GM18870 (cell line): ENCODE results near the gene RNASEH1.
A peak's percentile ranks its signal among the peaks of the same experiment; 100 is the strongest.
"Not testable (repeated sequence)": the region's sequence is repeated elsewhere in the genome, so short reads cannot be mapped to it uniquely, and the experiment has no call there.

Experiments used
- ATAC-seq: cut with Tn5 transposase; IDR thresholded peaks from one replicate; pipeline ENCODE4 v1.9.1; 2021; ENCODE audit warnings: moderate library complexity; ENCODE audit not compliant: unreplicated experiment

Gene RNASEH1

DNA sequence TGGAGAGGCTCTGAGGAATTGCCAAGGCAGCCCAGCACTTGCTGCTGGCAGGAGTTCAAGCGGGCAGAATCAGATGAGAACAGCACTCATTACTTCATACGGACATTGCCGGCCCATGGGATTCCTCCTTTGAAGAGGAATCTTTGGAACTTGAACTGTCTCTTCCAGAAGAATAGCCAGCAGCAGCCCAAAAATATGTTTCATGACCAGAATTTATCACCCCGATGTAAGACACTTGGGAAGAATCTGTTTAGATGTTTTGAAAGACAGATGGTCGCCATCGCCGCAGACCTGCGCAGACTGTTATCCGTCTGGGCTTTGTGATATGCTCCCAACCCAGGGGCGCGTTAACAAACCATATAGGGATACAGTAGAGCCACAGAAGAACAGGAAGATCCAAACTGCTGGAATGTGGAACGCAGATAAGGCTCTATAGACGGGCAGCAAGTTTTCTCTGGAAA is 35.1 kb downstream of the RNASEH1 start:
- no peak for ATAC-seq

DNA sequence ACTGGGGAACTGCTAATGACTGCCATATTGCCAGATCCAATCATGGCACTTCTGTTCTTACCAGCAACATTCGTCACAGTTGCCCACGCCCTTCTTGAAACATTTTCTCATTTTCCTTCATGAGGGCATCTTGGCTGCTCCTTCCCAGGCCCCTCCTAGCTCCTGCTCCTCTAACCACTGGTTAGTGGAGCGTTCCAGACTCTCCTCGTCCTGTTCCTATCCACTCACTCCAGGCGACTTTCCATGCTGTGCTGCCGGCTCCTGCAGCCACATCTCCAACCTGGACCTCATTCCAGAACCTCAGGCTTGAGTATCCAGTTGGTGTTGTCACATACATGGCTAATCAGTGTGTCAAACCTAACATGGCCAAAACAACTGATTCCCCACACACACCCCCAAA is 37.5 kb downstream of the RNASEH1 start:
- no peak for ATAC-seq

DNA sequence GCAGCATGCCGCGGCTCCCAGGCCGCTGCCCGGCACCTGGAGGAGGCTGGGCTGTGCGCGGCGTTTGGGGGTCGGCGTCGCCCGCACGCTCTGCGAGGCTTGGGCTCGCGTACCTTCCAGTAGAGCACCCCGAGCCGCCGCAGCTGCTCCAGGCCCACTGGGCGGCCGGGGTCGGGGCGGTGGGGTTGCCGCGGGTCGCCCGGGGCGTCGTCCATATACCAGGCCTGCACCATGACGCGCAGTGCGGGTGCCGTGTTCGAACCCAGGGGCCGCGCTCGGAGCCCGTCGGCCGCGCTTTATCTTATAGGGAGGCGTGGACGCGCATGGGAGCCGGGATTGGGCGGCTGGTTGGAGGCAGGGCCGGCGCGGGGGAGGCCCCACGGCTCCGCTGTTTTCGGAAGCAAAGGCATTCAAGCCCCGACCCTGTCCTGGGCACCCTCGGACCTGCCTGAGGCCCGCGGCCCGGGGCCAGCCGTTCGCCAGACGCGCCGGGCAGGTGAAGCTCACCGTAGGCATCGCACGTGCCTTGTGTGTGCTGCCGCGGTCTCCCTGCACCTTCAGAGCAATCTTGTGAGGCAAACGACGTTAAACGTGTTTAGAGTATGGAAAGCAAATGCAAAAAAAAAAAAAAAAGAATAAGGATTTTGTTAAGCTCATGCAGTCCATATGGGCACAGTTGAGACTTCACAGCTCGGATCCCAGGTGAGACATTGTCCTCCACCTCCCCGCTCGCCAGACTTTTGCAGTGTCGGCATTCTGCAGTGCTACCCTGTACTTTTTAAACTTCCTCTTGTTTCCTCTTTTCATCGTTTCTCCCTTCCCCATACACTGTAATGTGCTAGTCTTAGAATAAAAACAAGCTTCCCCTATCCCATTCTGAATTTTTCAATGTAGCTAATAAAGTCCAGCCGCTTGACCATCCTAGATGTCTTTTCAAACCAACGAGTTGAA is 38.6 kb downstream of the RNASEH1 start, which contains the start of gene ADI1:
Gene ADI1 (minus strand): TSS at position 277 of the 951 bp plus-strand sequence. CDS start 44 bp downstream, at position 233.
- ATAC-seq: peak; percentile 70

DNA sequence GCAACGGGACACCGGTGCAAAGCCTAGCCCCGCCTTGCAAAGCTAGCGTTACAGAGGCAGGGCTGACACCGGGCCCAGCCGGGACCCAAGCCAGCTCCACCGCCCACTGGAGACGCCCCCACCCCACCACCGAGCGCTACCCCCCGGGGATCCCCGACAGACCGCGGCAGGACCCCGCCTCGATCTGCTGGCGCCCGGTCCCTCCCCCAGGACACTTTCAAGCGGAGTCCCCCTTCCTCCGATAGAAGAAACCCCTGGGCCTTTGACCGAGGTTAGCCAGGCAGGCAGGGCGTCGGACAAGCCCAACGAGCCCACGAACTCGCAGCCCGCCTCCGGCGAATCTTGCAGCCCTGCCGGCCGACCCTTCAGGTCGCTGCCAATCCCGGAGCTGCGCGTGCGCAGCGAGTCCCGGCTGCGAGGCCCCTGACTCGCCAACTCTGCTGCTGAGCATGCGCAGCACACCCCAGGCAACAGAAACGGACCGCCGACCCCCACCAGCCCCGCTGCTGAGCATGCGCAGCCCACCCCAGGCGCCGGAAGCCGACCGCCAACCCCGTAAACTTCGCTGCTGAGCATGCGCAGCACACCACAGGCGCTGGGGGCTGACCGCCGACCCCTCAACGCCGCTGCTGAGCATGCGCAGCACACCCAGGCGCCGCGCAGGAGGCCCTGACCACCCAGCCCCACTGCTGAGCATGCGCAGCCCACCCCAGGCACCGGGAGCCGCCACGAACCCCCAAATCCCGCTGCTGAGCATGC is 39.5 kb downstream of the RNASEH1 start:
- ATAC-seq: peak; percentile 68

DNA sequence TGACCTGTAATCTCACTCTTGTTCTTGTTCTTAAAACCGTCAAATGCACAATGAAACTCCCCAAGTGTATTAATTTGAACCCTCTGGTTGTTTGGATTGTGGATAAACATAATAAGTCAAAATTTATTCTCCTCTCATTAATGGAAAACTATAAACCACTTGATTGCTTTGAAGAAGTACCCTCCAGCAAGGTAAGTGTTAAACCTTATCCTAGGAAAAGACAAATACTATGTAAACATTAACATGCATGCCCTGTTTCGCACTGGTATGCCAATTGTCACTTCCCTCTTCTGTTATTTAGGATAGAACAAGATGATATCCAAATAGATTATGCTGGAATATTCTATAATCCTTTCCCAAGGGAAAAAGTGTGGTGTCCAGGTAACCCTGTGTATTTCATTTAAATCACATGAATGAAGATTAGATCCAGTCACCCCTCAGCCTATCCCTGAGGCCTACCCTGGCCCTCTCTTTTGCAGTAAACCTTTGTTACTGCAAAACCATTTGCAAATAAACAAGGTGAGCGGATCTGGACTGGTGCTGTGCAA is 40.1 kb downstream of the RNASEH1 start:
- peak; percentile 4 for ATAC-seq

DNA sequence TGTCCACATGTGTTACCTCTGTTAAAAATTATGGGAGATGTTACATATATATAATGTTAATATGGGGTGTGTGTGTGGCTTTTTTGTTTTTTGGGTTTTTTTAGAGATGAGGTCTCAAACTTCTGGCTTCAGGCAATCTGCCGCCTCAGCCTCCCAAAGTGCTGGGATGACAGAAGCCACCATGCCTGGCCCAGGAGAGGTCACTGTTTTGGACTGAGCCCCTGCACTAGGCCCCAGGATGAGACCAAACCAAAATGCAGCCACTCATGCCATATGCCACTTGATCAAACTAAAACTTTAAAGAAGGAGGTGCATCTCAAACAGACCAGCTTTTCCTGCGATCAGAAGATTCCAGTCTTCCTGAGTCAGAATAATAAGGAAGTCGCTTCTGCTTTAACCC is 41.3 kb downstream of the RNASEH1 start:
- no peak for ATAC-seq

DNA sequence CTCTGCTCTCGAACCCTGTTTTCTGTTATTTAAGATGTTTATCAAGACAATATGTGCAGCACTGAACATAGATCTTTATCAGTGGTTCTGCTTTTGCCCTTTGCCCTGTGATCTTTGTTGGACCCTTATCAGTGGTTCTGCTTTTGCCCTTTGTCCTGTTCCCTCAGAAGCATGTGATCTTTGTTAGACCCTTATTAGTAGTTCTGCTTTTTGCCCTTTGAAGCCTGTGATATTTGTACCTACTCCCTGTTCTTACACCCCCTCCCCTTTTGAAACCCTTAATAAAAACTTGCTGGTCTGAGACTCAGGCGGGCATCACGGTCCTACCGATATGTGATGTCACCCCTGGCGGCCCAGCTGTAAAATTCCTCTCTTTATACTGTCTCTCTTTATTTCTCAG is 42.7 kb downstream of the RNASEH1 start:
- not testable (repeated sequence) for ATAC-seq

DNA sequence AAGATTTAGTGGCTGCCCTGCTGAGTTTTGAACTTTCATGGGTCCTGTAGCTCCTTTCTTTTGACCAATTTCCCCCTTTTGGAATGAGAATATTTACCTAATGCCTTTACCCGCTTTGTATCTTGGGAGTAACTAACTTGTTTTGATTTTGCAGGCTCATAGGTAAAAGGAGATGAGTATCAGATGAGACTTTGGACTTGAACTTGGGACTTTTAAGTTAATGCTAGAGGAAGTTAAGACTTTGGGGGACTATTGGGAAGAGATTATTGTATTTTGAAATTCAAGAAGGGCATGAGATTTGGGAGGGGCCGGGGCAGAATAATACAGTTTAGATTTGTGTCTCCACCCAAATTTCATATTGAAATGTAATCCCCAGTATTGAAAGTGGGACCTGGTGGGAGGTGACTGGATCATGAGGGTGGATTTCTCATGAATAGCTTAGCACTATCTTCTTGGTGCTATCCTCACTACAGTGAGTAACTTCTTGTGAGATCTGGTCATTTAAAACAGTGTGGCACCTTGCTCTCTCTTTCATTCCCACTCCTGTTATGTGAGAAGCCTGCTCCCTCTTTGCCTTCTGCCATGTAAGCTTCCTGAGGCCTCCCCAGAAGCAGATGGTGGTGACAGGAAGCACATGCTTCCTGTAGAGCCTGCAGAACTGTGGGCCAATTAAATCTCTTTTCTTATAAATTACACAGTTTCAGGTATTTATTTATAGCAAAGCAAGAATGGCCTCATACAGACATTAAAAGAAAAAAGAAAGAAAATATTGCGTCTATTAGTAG is 44.9 kb downstream of the RNASEH1 start:
- ATAC-seq: no peak

DNA sequence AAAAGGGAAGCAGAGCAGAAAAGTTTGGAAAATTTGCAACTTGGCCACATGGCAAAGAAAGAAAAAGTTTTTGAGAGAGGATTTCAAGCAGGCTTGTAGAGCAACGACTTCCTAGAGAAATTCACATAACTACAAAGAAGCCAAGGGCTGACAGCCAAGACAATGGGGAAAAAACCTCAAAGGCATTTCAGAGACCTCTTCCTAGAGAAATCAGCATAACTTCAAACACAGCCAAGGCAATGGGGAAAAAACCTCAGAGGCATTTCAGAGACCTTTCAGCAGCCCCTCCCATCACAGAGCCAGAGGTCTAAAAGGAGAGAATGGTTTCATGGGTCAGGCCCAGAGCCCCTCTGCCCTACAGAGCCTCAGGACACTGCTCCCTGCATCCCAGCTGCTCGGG is 46.0 kb downstream of the RNASEH1 start:
- no peak for ATAC-seq

DNA sequence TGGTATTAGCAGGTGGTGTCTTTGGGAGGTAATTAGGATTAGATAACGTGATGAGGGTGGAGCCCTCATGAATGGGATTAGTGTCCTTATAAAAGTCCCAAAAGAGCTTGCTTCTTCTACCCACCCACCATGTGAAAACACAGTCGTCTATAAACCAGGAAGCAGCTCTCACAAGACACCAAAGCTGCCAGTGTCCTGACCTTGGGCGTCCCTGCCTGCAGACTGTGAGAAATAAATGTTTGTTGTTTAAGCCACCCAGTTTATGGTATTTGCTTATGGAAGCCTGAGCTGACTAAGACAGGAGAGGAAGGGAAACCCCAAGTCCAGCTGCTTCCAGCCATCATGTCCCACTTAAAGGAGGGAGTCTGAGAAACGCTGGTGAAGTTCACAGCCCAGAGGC is 52.4 kb downstream of the RNASEH1 start:
- ATAC-seq: peak; percentile 68

DNA sequence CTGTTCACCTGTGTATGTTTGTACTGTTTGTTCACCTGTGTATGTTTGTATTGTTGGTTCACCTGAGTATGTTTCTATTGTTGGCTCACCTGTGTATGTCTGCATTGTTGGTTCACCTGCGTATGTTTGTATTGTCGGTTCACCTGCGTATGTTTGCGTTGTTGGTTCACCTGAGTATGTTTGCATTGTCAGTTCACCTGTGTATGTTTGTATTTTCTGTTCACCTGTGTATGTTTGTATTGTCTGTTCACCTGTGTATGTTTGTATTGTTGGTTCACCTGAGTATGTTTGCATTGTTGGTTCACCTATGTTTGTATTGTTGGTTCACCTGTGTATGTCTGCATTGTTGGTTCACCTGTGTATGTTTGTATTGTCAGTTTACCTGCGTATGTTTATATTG is 53.4 kb downstream of the RNASEH1 start:
- ATAC-seq: no peak

DNA sequence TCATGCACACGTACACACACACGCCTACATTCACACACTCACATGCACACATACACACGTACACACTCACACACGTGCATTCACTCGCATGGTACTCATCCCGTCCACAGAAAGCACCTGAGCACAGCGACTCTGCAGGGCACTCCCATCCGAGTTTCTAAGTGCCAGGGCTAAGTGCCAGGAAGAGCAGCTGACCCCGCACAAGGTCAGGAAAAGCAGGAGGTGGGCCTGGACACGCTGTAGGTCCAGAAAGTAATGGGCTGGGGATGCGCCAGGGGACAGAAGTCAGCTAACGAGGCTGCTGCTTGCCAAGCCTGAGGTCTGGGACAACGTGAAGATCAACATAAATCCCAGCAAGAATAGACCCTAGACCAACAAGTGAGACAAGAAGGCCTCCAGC is 54.6 kb downstream of the RNASEH1 start:
- no peak for ATAC-seq

DNA sequence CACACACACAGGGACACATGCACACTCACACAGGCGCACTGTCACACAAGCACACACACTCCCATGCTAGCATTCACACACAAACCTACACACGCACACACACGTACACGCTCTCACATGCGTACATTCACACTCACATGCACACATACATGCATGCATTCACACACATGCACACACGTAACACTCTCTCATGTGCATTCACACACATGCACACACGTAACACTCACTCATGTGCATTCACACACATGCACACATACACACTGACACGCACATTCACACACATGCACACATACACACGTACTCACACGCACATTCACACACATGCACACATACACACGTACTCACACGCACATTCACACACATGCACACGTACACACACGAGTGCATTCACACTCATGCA is 55.1 kb downstream of the RNASEH1 start:
- ATAC-seq: no peak

DNA sequence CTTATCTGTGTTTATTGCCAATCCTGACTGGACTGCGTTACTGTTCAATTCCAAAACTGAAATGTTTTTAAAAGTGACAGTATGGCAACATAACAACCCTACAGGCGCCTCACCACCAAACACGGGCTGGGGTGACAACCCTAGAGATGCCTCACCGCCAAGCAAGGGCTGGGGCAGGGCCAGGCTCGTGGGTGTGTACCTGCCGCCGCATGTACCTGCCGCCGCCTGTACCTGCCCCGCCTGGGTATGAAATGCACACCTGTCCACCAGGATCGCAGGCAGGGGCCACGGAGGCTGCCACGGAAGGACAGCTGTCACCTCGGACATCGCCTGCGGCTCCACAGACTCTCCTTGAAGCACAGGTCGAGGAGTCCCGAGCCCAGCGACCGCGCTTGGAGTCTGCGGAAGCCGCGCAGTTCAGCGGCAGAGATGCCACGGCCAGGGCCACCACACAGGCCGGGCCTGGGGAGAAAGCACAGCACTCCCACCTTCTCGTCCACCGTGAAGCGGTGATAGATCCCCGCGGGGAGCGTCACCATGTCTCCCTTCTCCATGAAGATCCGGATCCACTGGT is 57.7 kb downstream of the RNASEH1 start:
- ATAC-seq: no peak

DNA sequence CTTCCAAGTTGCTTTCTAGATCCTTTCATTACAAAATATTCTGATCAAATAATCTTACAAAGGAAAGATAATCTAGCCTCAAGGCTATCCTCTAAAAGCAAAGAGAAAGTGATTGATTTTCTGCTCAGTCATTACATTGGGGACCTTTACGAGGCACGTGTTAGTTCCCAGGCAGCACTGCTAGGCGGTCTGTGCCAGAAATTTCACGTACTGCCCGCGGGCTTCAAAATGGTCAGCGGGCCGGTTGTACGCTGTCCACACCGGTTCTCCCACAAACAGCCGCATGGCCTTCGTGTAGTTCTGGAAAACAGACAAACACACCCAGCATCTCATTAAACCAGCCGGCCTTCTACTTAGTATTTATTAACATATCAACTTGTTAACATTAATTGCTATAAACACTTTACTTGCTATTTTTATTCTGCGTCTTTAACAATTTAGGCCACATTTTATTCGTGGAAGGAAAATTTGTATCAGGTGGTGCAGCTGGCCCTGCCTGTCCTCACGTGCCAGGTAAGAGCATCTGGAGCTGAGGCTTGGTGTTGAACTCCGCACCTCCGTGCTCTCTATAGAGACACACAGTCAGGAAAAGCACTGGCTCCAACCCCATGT is 59.2 kb downstream of the RNASEH1 start:
- ATAC-seq: no peak

DNA sequence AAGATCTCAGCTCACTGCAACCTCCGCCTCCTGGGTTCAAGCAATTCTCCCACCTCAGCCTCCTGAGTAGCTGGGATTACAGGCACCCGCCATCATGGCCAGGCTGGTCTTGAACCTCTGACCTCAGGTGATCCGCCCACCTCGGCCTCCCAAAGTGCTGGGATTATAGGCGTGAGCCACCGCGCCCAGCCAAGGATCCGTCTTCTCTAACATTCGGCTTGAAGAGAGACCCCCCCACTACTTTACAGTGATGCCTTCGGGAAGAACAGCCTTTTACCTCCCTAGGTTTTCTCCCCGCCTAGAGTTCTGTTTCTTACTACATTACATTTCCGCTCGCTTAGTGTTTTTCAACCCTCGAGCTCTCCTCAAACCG is 61.4 kb downstream of the RNASEH1 start:
- ATAC-seq: not testable (repeated sequence)
